Measurements from ENCODE around the gene GIMAP5. TPM values are rescaled to one million over a fixed set of nuclear protein-coding genes. Genes with fewer than 3 reads are reported as not detected.

The GIMAP5 gene
- total RNA-seq, 1 donor from 2014 or later = 8.5 TPM

- DNase-seq (no peak), ATAC-seq (ENCODE audit: poor library complexity) (no peak)
- intact Hi-C loops (cut with DNase I) = no loop called here
Measured at GRCh38 chr7:150790416-150791075, 53.3 kb downstream of the GIMAP5 start.

GRCh38 chr7:150791304-150791703 lies 54.1 kb downstream of the GIMAP5 start:
- ATAC-seq (ENCODE audit: poor library complexity) (no peak), DNase-seq (no peak)
- intact Hi-C loops (cut with DNase I) = no loop called here

- ATAC-seq (ENCODE audit: poor library complexity) = no peak
- DNase-seq = no peak
- intact Hi-C loops (cut with DNase I) = no loop called here
Measured at GRCh38 chr7:150791746-150792452, 54.7 kb downstream of the GIMAP5 start.

Other genes starting within 250 kb of the GIMAP5 start
- gene GIMAP7, start 222.5 kb upstream of the GIMAP5 start, total RNA-seq = 22.2 TPM
- gene GIMAP4, start 170.0 kb upstream of the GIMAP5 start, total RNA-seq = 34.7 TPM
- gene GIMAP6, start 105.0 kb upstream of the GIMAP5 start, total RNA-seq = 29.9 TPM
- 4.7 TPM for gene GIMAP2, start 51.7 kb upstream of the GIMAP5 start, total RNA-seq
- 5.6 TPM for gene GIMAP1, start 20.8 kb upstream of the GIMAP5 start, total RNA-seq
- 33.4 TPM for gene TMEM176B, start 62.9 kb downstream of the GIMAP5 start, total RNA-seq
- gene TMEM176A, start 63.4 kb downstream of the GIMAP5 start, total RNA-seq = 27.1 TPM
- gene AOC1, start 115.1 kb downstream of the GIMAP5 start, total RNA-seq = not detected
- gene KCNH2, start 240.9 kb downstream of the GIMAP5 start, total RNA-seq = 88.9 TPM

Measured in Right ventricle myocardium superior (tissue), 1 donor.